Measurements from ENCODE around the gene MPHOSPH6.

The MPHOSPH6 gene

DNA sequence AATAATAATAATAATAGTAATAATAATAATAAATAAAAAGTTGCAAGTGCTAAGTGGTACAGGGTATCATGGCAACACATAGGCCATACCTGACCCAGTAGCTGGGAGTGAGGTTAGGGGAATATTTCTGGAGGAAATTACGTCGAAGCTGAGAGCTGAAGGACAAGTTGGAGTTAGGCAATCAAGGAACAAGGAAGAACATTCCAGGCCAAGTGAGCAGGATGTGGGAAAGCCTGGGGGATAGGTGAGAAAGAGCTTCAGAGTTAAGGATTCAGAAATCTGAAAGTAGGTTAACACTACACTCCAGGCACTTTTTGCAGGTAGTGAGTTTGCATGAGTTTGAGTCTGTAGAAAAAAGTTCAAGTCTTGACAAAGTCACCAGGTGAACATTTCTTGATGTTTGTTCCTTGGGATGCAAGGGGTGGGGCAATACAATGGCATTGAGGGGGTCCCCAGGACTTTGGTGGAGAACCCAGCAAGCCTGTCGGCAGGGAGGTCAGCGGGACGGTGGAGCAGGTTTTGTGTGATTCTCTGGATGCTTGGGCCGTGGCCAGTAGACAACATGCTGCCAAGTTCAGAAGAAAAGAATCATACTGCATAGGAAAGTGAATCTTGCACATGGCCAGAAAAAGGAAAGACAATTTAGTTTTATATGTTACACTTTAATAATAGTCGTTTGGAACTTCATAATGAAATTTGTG is 27.7 kb upstream of the MPHOSPH6 start:
- TF ChIP-seq, protein P1, sequence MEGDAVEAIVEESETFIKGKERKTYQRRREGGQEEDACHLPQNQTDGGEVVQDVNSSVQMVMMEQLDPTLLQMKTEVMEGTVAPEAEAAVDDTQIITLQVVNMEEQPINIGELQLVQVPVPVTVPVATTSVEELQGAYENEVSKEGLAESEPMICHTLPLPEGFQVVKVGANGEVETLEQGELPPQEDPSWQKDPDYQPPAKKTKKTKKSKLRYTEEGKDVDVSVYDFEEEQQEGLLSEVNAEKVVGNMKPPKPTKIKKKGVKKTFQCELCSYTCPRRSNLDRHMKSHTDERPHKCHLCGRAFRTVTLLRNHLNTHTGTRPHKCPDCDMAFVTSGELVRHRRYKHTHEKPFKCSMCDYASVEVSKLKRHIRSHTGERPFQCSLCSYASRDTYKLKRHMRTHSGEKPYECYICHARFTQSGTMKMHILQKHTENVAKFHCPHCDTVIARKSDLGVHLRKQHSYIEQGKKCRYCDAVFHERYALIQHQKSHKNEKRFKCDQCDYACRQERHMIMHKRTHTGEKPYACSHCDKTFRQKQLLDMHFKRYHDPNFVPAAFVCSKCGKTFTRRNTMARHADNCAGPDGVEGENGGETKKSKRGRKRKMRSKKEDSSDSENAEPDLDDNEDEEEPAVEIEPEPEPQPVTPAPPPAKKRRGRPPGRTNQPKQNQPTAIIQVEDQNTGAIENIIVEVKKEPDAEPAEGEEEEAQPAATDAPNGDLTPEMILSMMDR (IDR thresholded peaks at IDR 0.05; ENCODE audit: low read depth, low read length), result no peak
- DNase-seq (ENCODE audit: extremely low read depth, low read depth), result no peak

DNA sequence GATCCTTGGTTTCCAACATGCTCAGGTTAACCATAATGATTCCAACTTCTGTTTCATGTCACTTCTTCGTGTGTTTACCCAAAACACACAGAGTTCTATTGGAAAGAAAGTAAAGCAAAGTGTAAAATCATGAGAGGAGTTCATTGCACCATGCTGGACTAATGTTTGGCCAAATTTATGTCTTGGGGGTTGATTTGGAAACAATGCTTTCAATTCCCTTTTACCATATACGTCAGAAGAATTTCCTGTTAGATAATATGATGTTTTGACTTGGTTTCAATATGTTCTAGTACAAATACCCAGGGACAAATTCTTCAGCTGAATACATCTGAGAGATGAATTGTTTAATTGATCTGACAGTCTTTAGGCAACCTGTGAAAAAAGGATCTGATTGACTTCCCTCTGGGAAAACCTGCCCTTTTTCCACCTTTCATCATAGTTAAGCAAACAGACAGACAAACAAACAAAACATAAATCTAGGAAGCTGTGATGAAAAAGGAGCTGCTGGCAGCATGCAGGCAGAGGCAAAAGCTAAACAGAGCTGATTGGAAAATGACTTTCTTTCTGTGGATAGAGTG is 26.0 kb upstream of the MPHOSPH6 start:
- TF ChIP-seq, protein P1 (IDR thresholded peaks at IDR 0.05; ENCODE audit: low read depth, low read length), result no peak
- DNase-seq (ENCODE audit: extremely low read depth, low read depth), result no peak

GRCh38 chr16:82194086-82194485 is 24.1 kb upstream of the MPHOSPH6 start:
- TF ChIP-seq, protein P1 (IDR thresholded peaks at IDR 0.05; ENCODE audit: low read depth, low read length), result no peak

GRCh38 chr16:82192665-82193064 is 22.6 kb upstream of the MPHOSPH6 start:
- no peak for DNase-seq (ENCODE audit: extremely low read depth, low read depth)
- TF ChIP-seq, protein P1 (IDR thresholded peaks at IDR 0.05; ENCODE audit: low read depth, low read length), result no peak

More at GRCh38 chr16:82194086-82194485, 24.1 kb upstream of the MPHOSPH6 start:
- no peak for DNase-seq (ENCODE audit: extremely low read depth, low read depth)

- DNase-seq (ENCODE audit: extremely low read depth, low read depth), result no peak
- TF ChIP-seq, protein P1 (IDR thresholded peaks at IDR 0.05; ENCODE audit: low read depth, low read length), result no peak
These were observed 20.4 kb upstream of the MPHOSPH6 start for GRCh38 chr16:82190386-82190785.

DNA sequence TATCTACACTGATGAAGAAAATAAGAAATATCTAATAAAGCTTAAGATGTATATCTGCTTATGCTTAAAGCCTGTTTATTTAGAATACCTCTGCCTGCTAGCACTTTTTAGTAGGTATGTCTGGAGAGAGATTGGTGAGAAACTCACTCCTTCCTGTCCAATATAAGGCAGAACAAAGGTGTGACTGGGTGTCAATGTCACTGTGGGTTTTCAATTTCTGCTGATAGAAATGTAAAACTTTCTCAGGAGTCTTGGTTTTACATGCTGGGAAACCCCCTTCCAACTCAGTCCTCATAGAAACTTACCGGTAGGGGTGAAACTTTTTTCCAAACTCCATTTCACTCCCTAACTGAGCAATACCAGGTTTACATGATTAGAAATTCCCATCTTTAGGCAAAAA is 17.8 kb upstream of the MPHOSPH6 start:
- TF ChIP-seq, protein P1 (IDR thresholded peaks at IDR 0.05; ENCODE audit: low read depth, low read length), result no peak
- DNase-seq (ENCODE audit: extremely low read depth, low read depth), result no peak

- TF ChIP-seq, protein P1 (IDR thresholded peaks at IDR 0.05; ENCODE audit: low read depth, low read length), result no peak
- no peak for DNase-seq (ENCODE audit: extremely low read depth, low read depth)
These were observed 15.0 kb upstream of the MPHOSPH6 start for GRCh38 chr16:82185012-82185411.
